Stomach (tissue), 9 donors: ENCODE results near the gene ELMO1. TPM values are rescaled to one million over a fixed set of nuclear protein-coding genes. Genes with fewer than 3 reads are reported as not detected.

Source experiments
- DNase-seq, 2 donors: peaks; one replicate each; pipeline versions ENCODE4 v3.0.0 to v3.0.0-alpha.2; 2013 to 2019
- H3K27ac ChIP-seq, 5 donors: fragments of 200-600 bp in 4 of 5; sonication (generic) in 4 of 5; one replicate each; pipeline ENCODE4 v1.5.1; 2013 to 2019; ENCODE audit warnings: mild to moderate bottlenecking in 1 of 5, moderate library complexity in 1 of 5
- H3K27me3 ChIP-seq, 3 donors: fragments of 200-600 bp; sonication (generic); one replicate each; pipeline ENCODE4 v1.5.1; 2017 to 2019; ENCODE audit warnings: mixed run types in 1 of 3
- H3K36me3 ChIP-seq, 4 donors: fragments of 200-600 bp; sonication (generic); 1 replicate in 3 of 4; 2 replicates in 1 of 4; pipeline ENCODE4 v1.5.1; 2016 to 2019
- H3K4me1 ChIP-seq, 4 donors: fragments of 200-600 bp; sonication (generic); one replicate each; pipeline ENCODE4 v1.5.1; 2016 to 2019
- H3K4me3 ChIP-seq, 4 donors: fragments of 200-600 bp; sonication (generic) in 3 of 4; one replicate each; pipeline ENCODE4 v1.5.1; 2016 to 2019; ENCODE audit warnings: mild to moderate bottlenecking in 1 of 4
- H3K9me3 ChIP-seq, 4 donors: fragments of 200-600 bp; sonication (generic); one replicate each; pipeline ENCODE4 v1.5.1; 2016 to 2019
- EP300 ChIP-seq: sonication (generic); formaldehyde crosslinking; IDR thresholded peaks from one replicate; pipeline ENCODE4 v1.6.1; 2017; ENCODE audit warnings: antibody characterized with exemption
- POLR2A ChIP-seq, 4 donors: fragments of 450-650 bp; IDR thresholded peaks; one replicate each; pipeline ENCODE4 v1.6.1; 2016; ENCODE audit warnings: antibody characterized with exemption in 4 of 4, control low read depth in 2 of 4, mild to moderate bottlenecking in 1 of 4, moderate library complexity in 1 of 4
- POLR2AphosphoS5 ChIP-seq, 3 donors: sonication (generic); formaldehyde crosslinking; IDR thresholded peaks; one replicate each; pipeline ENCODE4 v1.6.1; 2016; ENCODE audit warnings: antibody characterized with exemption in 3 of 3
- WGBS, 5 donors: extraction: QIAGEN DNeasy Blood & Tissue Kit in 3 of 5; methylation state at CpG; one replicate each; pipeline versions ENCODE4 v1.1.5 to v1.1.7; 2013 to 2018; 5-methylcytosine and 5-hydroxymethylcytosine counted together
- intact Hi-C: fragments of 100-400 bp; cut with DNase I; formaldehyde crosslinking; loops from one replicate; pipeline ENCODE4 v1.15.1; 2023; ENCODE audit warnings: low total_unique reads
- polyA plus RNA-seq, 3 donors: library from polyadenylated mRNA; stranded (reverse); fragments of 200-250 nt; gene quantifications; one replicate each; pipeline ENCODE4 v1.2.3, GENCODE V29; 2013
- total RNA-seq, 5 donors: library from RNA; depleted of rRNA; stranded (reverse); fragments of >200 nt; gene quantifications; one replicate each; pipeline versions ENCODE4 v1.1.0 to v1.2.3, GENCODE V29; 2014 to 2016
- TF ChIP-seq, protein P1 (sequence below), 7 experiments: fragments of 450-650 bp in 4 of 7; fragments of 200-600 bp in 3 of 7; sonication (generic) in 3 of 7; IDR thresholded peaks; one replicate each; pipeline ENCODE4 v1.5.1; 2016 to 2019; ENCODE audit warnings: antibody characterized with exemption in 7 of 7, control low read depth in 2 of 7, mild to moderate bottlenecking in 1 of 7
- donor health status: healthy with polysubstance abuse.
- donor health status: Bipolar disorder and iron deficiency.
- donor health status: healthy.

Gene ELMO1
- total and polyA plus RNA-seq, 8 donors, result 4.1 to 117 (median 44.8) TPM

DNA sequence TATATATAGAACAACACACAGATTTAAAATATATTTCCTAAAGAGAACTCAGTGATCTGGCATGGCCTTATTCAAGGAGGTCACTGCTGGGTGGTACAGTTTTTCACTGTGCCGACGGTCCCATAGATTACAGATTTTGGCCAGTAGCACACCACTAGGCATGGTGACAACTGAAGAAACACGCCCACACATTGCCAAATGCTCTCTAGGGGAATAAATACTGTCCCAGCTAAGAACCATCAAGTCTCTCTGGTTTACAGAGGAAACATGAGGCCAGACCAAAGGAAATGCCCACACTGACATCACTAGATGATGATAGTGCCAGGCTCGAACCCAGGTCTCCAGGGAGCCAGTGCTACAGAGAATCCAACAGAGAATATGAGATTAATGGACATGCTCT is 316.8 kb downstream of the ELMO1 start:
- intact Hi-C loops, result no loop called here
- TF ChIP-seq POLR2AphosphoS5 (IDR thresholded peaks at IDR 0.05), result no peak
- TF ChIP-seq POLR2A (IDR thresholded peaks at IDR 0.05), result no peak
- TF ChIP-seq, protein P1, sequence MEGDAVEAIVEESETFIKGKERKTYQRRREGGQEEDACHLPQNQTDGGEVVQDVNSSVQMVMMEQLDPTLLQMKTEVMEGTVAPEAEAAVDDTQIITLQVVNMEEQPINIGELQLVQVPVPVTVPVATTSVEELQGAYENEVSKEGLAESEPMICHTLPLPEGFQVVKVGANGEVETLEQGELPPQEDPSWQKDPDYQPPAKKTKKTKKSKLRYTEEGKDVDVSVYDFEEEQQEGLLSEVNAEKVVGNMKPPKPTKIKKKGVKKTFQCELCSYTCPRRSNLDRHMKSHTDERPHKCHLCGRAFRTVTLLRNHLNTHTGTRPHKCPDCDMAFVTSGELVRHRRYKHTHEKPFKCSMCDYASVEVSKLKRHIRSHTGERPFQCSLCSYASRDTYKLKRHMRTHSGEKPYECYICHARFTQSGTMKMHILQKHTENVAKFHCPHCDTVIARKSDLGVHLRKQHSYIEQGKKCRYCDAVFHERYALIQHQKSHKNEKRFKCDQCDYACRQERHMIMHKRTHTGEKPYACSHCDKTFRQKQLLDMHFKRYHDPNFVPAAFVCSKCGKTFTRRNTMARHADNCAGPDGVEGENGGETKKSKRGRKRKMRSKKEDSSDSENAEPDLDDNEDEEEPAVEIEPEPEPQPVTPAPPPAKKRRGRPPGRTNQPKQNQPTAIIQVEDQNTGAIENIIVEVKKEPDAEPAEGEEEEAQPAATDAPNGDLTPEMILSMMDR (IDR thresholded peaks at IDR 0.05), result no peak
- no peak for TF ChIP-seq EP300
- peaks cover 0 to 9% (median 5%) of the 10 kb centered on the region in 4 donors for H3K36me3 ChIP-seq
- H3K27ac ChIP-seq, result no peak overlapping the region
- peaks cover 4 to 17% (median 11%) of the 10 kb centered on the region in 4 donors for H3K4me1 ChIP-seq
- WGBS, 5 donors, result 74 to 84% (median 78%) methylated on average over 4 of the region's 4 CpGs
- no peaks in the 10 kb centered on the region for H3K27me3 ChIP-seq
- H3K4me3 ChIP-seq, result no peak overlapping the region
- DNase-seq, result no peak
- H3K9me3 ChIP-seq, result peaks cover 0 to 10% (median 2%) of the 10 kb centered on the region in 4 donors

DNA sequence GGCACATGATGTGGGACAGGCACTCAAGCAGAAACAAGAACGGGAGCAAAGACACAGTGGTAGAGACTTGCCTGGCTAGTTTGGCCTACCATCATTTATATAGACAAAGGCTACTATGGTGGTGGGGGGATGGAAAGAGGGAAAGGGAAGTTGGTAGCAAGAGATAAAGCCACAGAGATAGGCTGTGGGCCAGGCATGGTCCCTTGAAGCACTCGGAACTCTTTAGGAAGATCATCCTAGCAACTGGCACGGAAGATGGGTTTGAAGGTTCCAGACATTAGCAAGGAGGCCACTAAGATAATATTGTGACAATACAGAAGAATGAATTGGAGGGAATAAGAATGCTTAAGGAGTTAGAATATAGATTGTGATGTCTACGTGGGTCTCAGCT is 319.6 kb downstream of the ELMO1 start:
- peaks cover 4 to 17% (median 11%) of the 10 kb centered on the region in 4 donors for H3K4me1 ChIP-seq
- H3K27me3 ChIP-seq, result no peaks in the 10 kb centered on the region
- H3K27ac ChIP-seq, result peak overlapping the region in 3 of 5 donors; percentile 44 to 71 (median 66)
- DNase-seq, result no peak
- intact Hi-C loops, result no loop called here
- H3K9me3 ChIP-seq, result no peaks in the 10 kb centered on the region
- TF ChIP-seq, protein P1 (IDR thresholded peaks at IDR 0.05), result no peak
- TF ChIP-seq POLR2AphosphoS5 (IDR thresholded peaks at IDR 0.05) (no peak), POLR2A (IDR thresholded peaks at IDR 0.05) (no peak), EP300 (no peak)
- 77 to 90% (median 84%) methylated on average over 4 of the region's 4 CpGs for WGBS, 5 donors
- no peak overlapping the region for H3K4me3 ChIP-seq
- peaks cover 0 to 9% (median 5%) of the 10 kb centered on the region in 4 donors for H3K36me3 ChIP-seq

DNA sequence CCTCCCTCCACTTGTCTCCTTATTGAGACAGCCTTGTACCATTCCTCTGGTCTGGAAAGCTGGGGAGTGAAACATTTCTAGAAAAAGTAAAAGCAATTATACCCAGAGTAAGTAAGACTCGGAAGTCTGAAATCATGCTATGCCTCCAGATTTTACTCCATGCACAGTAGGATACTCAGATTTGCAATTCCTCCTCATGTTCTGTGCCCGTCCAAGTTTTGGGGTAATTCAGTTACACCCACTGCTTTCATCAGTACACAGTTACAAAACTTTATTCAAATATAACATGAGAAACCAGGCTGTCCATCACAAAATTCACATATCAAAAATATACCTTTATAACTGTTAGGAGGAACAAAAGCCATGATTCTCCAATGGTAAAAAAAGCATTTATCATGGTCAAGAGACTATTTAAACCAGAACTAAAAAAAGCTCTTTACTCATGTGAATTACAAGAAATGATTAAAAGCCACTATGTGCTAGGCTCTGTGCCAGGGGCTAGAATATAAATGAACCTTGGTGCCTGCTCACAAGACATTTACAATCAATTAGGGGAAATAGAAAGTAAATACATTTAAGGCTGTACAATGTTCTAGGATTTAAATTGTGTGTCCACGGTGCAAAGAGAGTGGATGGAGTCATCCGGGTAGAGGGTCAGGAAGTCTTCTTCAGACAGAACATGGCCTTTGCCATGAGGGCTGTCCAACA is 320.2 kb downstream of the ELMO1 start:
- no peaks in the 10 kb centered on the region for H3K9me3 ChIP-seq
- DNase-seq, result peak in 1 of 2 donors; percentile 68
- no peaks in the 10 kb centered on the region for H3K27me3 ChIP-seq
- peak overlapping the region in 3 of 5 donors; percentile 44 to 71 (median 66) for H3K27ac ChIP-seq
- peaks cover 0 to 9% (median 5%) of the 10 kb centered on the region in 4 donors for H3K36me3 ChIP-seq
- TF ChIP-seq, protein P1 (IDR thresholded peaks at IDR 0.05), result no peak
- TF ChIP-seq POLR2AphosphoS5 (IDR thresholded peaks at IDR 0.05) (peak in 2 of 3 donors; percentile 56 to 70), POLR2A (IDR thresholded peaks at IDR 0.05) (no peak), EP300 (no peak)
- peaks cover 4 to 17% (median 11%) of the 10 kb centered on the region in 4 donors for H3K4me1 ChIP-seq
- intact Hi-C loops, result no loop called here
- WGBS, 5 donors, result 53 to 65% (median 63%) methylated on average over 4 of the region's 4 CpGs
- H3K4me3 ChIP-seq, result no peak overlapping the region

DNA sequence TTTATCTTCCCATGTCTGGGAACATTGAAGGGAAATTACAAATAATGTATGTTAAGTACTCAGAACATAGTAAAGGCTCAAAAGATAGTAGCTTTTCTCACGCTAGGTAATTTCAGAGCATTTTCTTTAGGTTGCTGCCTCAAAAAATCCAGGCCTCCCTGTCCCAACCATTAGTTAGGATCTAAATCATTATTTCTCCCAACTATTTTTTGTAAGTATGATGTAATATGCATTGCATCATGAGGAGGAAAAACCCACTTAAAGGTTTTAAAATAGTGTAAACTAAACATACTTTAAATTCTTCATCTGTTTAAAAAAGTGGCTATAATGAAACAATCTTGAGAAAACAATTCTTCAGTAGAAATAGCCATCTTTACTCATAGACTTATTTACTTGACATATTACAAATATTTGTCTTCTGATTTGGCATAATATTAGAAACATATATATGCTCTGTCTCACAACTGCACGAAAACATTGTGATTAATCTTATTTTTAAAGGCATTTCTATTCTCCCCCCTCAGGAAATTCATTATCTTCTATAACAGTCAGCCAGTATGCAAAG is 329.3 kb downstream of the ELMO1 start:
- DNase-seq, result no peak
- H3K27ac ChIP-seq, result no peak overlapping the region
- WGBS, 5 donors, result 63 to 73% (median 70%) methylated on average over 2 of the region's 2 CpGs
- H3K36me3 ChIP-seq, result no peaks in the 10 kb centered on the region
- H3K4me1 ChIP-seq, result peaks cover 0 to 9% (median 0%) of the 10 kb centered on the region in 4 donors
- H3K9me3 ChIP-seq, result peaks cover 0 to 5% (median 0%) of the 10 kb centered on the region in 4 donors
- H3K4me3 ChIP-seq, result no peak overlapping the region
- TF ChIP-seq EP300, result no peak
- TF ChIP-seq, protein P1 (IDR thresholded peaks at IDR 0.05), result no peak
- TF ChIP-seq POLR2AphosphoS5 (IDR thresholded peaks at IDR 0.05), result no peak
- no peak for TF ChIP-seq POLR2A (IDR thresholded peaks at IDR 0.05)
- H3K27me3 ChIP-seq, result no peaks in the 10 kb centered on the region
- intact Hi-C loops, result no loop called here
